HEK293 (cell line): Measurements from ENCODE around the gene ZHX3.
A peak's percentile ranks its signal among the peaks of the same experiment; 100 is the strongest.

ENCODE experiments used
- CTCF ChIA-PET: fragments of 350-600 bp; formaldehyde crosslinking; extraction: SDS; loops from one replicate; lab custom pipeline; 2021; ENCODE audit warnings: antibody characterized with exemption; lab: Yijun Ruan, JAX
- POLR2A ChIA-PET: fragments of 300-600 bp; formaldehyde crosslinking; extraction: SDS; loops from one replicate; lab custom pipeline; 2020; ENCODE audit warnings: antibody characterized with exemption, inconsistent platforms; lab: Yijun Ruan, JAX
- H3K27ac ChIP-seq: fragments of 200-500 bp; sonication (Bioruptor generic); 2 replicates; pipeline ENCODE4 v1.5.1; 2014; ENCODE audit warnings: low read depth, low read length, control low read depth, inconsistent platforms; ENCODE audit errors: extremely low read depth
- H3K36me3 ChIP-seq, 2 experiments: fragments of 200-500 bp in 1 of 2; sonication (Bioruptor generic) in 1 of 2; 1 replicate in 1 of 2; 2 replicates in 1 of 2; pipeline ENCODE4 v1.5.1; 2014 to 2017; ENCODE audit warnings: inconsistent platforms in 2 of 2, low read length in 2 of 2; ENCODE audit not compliant: control insufficient read depth in 2 of 2, insufficient read depth in 1 of 2
- H3K4me1 ChIP-seq: fragments of 200-500 bp; sonication (Bioruptor generic); 2 replicates; pipeline ENCODE4 v1.5.1; 2014; ENCODE audit warnings: mild to moderate bottlenecking, low read length, inconsistent platforms; ENCODE audit not compliant: control insufficient read depth, insufficient read depth
- H3K4me3 ChIP-seq: 2 replicates; pipeline ENCODE4 v1.5.1; 2011; ENCODE audit warnings: low read depth, mild to moderate bottlenecking, control low read depth, low read length, moderate library complexity
- H3K9me3 ChIP-seq: fragments of 200-500 bp; sonication (Bioruptor generic); 2 replicates; pipeline ENCODE4 v1.5.1; 2014; ENCODE audit warnings: low read depth, low read length, inconsistent platforms; ENCODE audit not compliant: control insufficient read depth, insufficient read depth
- BCL6B ChIP-seq: fragments of 450-650 bp; formaldehyde crosslinking; IDR thresholded peaks from 2 replicates; pipeline ENCODE4 v1.5.1; 2017; ENCODE audit warnings: missing biosample characterization, missing genetic modification characterization
- FEZF1 ChIP-seq: fragments of 450-650 bp; formaldehyde crosslinking; IDR thresholded peaks from 2 replicates; pipeline ENCODE4 v1.5.1; 2016; ENCODE audit warnings: missing biosample characterization, missing genetic modification characterization
- GLI2 ChIP-seq: fragments of 450-650 bp; formaldehyde crosslinking; IDR thresholded peaks from 2 replicates; pipeline ENCODE4; 2017; ENCODE audit warnings: missing biosample characterization, missing genetic modification characterization, low read depth, borderline replicate concordance
- GLI4 ChIP-seq: fragments of 450-650 bp; formaldehyde crosslinking; IDR thresholded peaks from 2 replicates; pipeline ENCODE4 v1.5.1; 2016; ENCODE audit warnings: missing biosample characterization, missing genetic modification characterization
- GLIS1 ChIP-seq: fragments of 450-650 bp; formaldehyde crosslinking; IDR thresholded peaks from 2 replicates; pipeline ENCODE4 v1.5.1; 2016; ENCODE audit warnings: missing biosample characterization, missing genetic modification characterization
- HIC1 ChIP-seq: fragments of 450-650 bp; formaldehyde crosslinking; IDR thresholded peaks from 2 replicates; pipeline ENCODE4 v1.5.1; 2016; ENCODE audit warnings: missing biosample characterization, missing genetic modification characterization
- KLF16 ChIP-seq: fragments of 450-650 bp; formaldehyde crosslinking; IDR thresholded peaks from 2 replicates; pipeline ENCODE4 v1.5.1; 2017; ENCODE audit warnings: missing biosample characterization, missing genetic modification characterization
- KLF7 ChIP-seq: fragments of 450-650 bp; formaldehyde crosslinking; IDR thresholded peaks from 2 replicates; pipeline ENCODE4 v1.5.1; 2016; ENCODE audit warnings: missing biosample characterization, missing genetic modification characterization, borderline replicate concordance
- KLF8 ChIP-seq: fragments of 450-650 bp; formaldehyde crosslinking; IDR thresholded peaks from 2 replicates; pipeline ENCODE4 v1.5.1; 2016; ENCODE audit warnings: missing biosample characterization, missing genetic modification characterization
- KLF9 ChIP-seq: fragments of 450-650 bp; formaldehyde crosslinking; IDR thresholded peaks from 2 replicates; pipeline ENCODE4 v1.5.1; 2016; ENCODE audit warnings: missing biosample characterization, missing genetic modification characterization, low read depth
- PATZ1 ChIP-seq: fragments of 450-650 bp; formaldehyde crosslinking; IDR thresholded peaks from 2 replicates; pipeline ENCODE4 v1.5.1; 2016; ENCODE audit warnings: missing biosample characterization, missing genetic modification characterization
- REPIN1 ChIP-seq: fragments of 450-650 bp; formaldehyde crosslinking; IDR thresholded peaks from 2 replicates; pipeline ENCODE4 v1.5.1; 2017; ENCODE audit warnings: missing biosample characterization, missing genetic modification characterization, low read depth
- SALL2 ChIP-seq: fragments of 450-650 bp; formaldehyde crosslinking; IDR thresholded peaks from 2 replicates; pipeline ENCODE4 v1.5.0; 2017; ENCODE audit warnings: missing biosample characterization, mild to moderate bottlenecking, missing genetic modification characterization, borderline replicate concordance
- SP7 ChIP-seq: fragments of 450-650 bp; formaldehyde crosslinking; IDR thresholded peaks from 2 replicates; pipeline ENCODE4 v1.5.1; 2016; ENCODE audit warnings: missing biosample characterization, missing genetic modification characterization
- TCF7L2 ChIP-seq: IDR thresholded peaks from 2 replicates; pipeline ENCODE4 v1.6.1; 2011; ENCODE audit warnings: low read depth, mild to moderate bottlenecking, inconsistent platforms, low read length, moderate library complexity, borderline replicate concordance
- ZBTB8A ChIP-seq: fragments of 450-650 bp; formaldehyde crosslinking; IDR thresholded peaks from 2 replicates; pipeline ENCODE4 v1.5.1; 2016; ENCODE audit warnings: missing biosample characterization, missing genetic modification characterization
- ZEB2 ChIP-seq: fragments of 450-650 bp; formaldehyde crosslinking; IDR thresholded peaks from 2 replicates; pipeline ENCODE4 v1.5.1; 2016; ENCODE audit warnings: missing biosample characterization, missing genetic modification characterization
- ZNF114 ChIP-seq: fragments of 450-650 bp; formaldehyde crosslinking; IDR thresholded peaks from 2 replicates; pipeline ENCODE4 v1.5.0; 2017; ENCODE audit warnings: missing biosample characterization, missing genetic modification characterization
- ZNF140 ChIP-seq: fragments of 450-650 bp; formaldehyde crosslinking; IDR thresholded peaks from 2 replicates; pipeline ENCODE4 v1.5.1; 2016; ENCODE audit warnings: missing biosample characterization, missing genetic modification characterization
- ZNF174 ChIP-seq: fragments of 450-650 bp; formaldehyde crosslinking; IDR thresholded peaks from 2 replicates; pipeline ENCODE4 v1.5.0; 2017; ENCODE audit warnings: missing biosample characterization, mild to moderate bottlenecking, missing genetic modification characterization
- ZNF175 ChIP-seq: fragments of 450-650 bp; formaldehyde crosslinking; IDR thresholded peaks from 2 replicates; pipeline ENCODE4 v1.5.1; 2016; ENCODE audit warnings: missing biosample characterization, missing genetic modification characterization
- ZNF266 ChIP-seq: fragments of 450-650 bp; formaldehyde crosslinking; IDR thresholded peaks from 2 replicates; pipeline ENCODE4 v1.5.1; 2016; ENCODE audit warnings: missing biosample characterization, missing genetic modification characterization, low read depth
- ZNF37A ChIP-seq: fragments of 450-650 bp; IDR thresholded peaks from 2 replicates; pipeline ENCODE4 v1.5.1; 2018; ENCODE audit warnings: missing biosample characterization, missing genetic modification characterization
- ZNF426 ChIP-seq: fragments of 450-650 bp; formaldehyde crosslinking; IDR thresholded peaks from 2 replicates; pipeline ENCODE4 v1.5.1; 2017; ENCODE audit warnings: missing biosample characterization, missing genetic modification characterization, mild to moderate bottlenecking, inconsistent platforms, moderate library complexity
- ZNF561 ChIP-seq: fragments of 450-650 bp; IDR thresholded peaks from 2 replicates; pipeline ENCODE4 v1.5.1; 2018; ENCODE audit warnings: missing biosample characterization, missing genetic modification characterization, borderline replicate concordance
- ZNF600 ChIP-seq: fragments of 450-650 bp; formaldehyde crosslinking; IDR thresholded peaks from 2 replicates; pipeline ENCODE4 v1.5.1; 2016; ENCODE audit warnings: missing biosample characterization, missing genetic modification characterization
- ZNF610 ChIP-seq: fragments of 450-650 bp; formaldehyde crosslinking; IDR thresholded peaks from 2 replicates; pipeline ENCODE4 v1.5.1; 2016; ENCODE audit warnings: missing biosample characterization, missing genetic modification characterization, borderline replicate concordance
- ZNF626 ChIP-seq: fragments of 450-650 bp; sonication (Bioruptor Pico); formaldehyde crosslinking; IDR thresholded peaks from 2 replicates; pipeline ENCODE4 v1.5.1; 2018; ENCODE audit warnings: missing biosample characterization, missing genetic modification characterization, inconsistent platforms
- ZSCAN30 ChIP-seq: fragments of 450-650 bp; IDR thresholded peaks from 2 replicates; pipeline ENCODE4 v1.5.1; 2018; ENCODE audit warnings: missing biosample characterization, mild to moderate bottlenecking, missing genetic modification characterization, moderate library complexity

ZHX3 gene

GRCh38 chr20:41137614-41138474, 179.7 kb downstream of the ZHX3 start (continued):
- TF ChIP-seq SP7, result peak; percentile 39; the same call in 1 of the 2 replicates
- no peak for TF ChIP-seq ZNF114
- TF ChIP-seq TCF7L2, result no peak
- no peak for TF ChIP-seq ZNF37A (tag by site-specific recombination)
- TF ChIP-seq SALL2 (tag by site-specific recombination), result no peak
- no peak for TF ChIP-seq ZNF266 (tag by site-specific recombination)
- no peak for TF ChIP-seq ZNF426
- TF ChIP-seq BCL6B (tag by site-specific recombination), result no peak
- TF ChIP-seq FEZF1 (tag by site-specific recombination), result no peak
- TF ChIP-seq KLF7 (tag by site-specific recombination), result no peak
- no peak for TF ChIP-seq ZNF626 (tag by site-specific recombination)
- TF ChIP-seq KLF8 (tag by site-specific recombination), result peak; percentile 48; the same call in 1 of the 2 replicates
- TF ChIP-seq ZEB2 (tag by site-specific recombination), result peak; percentile 50; the same call in 1 of the 2 replicates
- peak; percentile 75 for TF ChIP-seq GLIS1 (tag by site-specific recombination)
- no peak for TF ChIP-seq ZNF610 (tag by site-specific recombination)
- no peak for TF ChIP-seq GLI4 (tag by site-specific recombination)

GRCh38 chr20:41136680-41137613, 180.6 kb downstream of the ZHX3 start, which contains the start of gene PLCG1:
PLCG1 (plus strand) TSS chr20:41137543; CDS start chr20:41137642, 99 bp downstream.
- no peaks in the 10 kb centered on the region for H3K4me1 ChIP-seq
- H3K27ac ChIP-seq, result peak within 1 kb of the TSS; percentile 97
- no peaks in the 10 kb centered on the region for H3K9me3 ChIP-seq
- POLR2A ChIA-PET, result interaction anchor here (1.0 to 1.7 kb wide), 2 partner anchors 10 to 248 kb away, joined by 3 to 6 read pairs; no protein-coding TSS in a partner anchor
- peak within 1 kb of the TSS; percentile 88 for H3K4me3 ChIP-seq
- CTCF ChIA-PET, result interaction anchor here (0.6 to 5.1 kb wide), 7 partner anchors 10 to 1826 kb away, joined by 3 to 39 read pairs (median 3); partner anchors contain the start of gene LPIN3
- peaks cover 0 to 25% of the 10 kb centered on the region in 2 experiments; a peak in 1 of 3 replicates for H3K36me3 ChIP-seq
- TF ChIP-seq REPIN1 (tag by site-specific recombination) (no peak), PATZ1 (tag by site-specific recombination) (peak; percentile 79), ZNF561 (tag by site-specific recombination) (peak; percentile 70), ZNF175 (tag by site-specific recombination) (no peak), ZNF140 (no peak), ZNF600 (tag by site-specific recombination) (peak; percentile 97), GLI2 (tag by site-specific recombination) (no peak), KLF16 (peak; percentile 90), KLF9 (peak; percentile 82), ZBTB8A (tag by site-specific recombination) (peak; percentile 85), HIC1 (tag by site-specific recombination) (no peak), ZNF174 (tag by site-specific recombination) (no peak), TCF7L2 (0 out of 2 replicates have a peak, but pooled peaks have one; percentile 27), ZSCAN30 (peak; percentile 91)
